Activated CD4-positive, alpha-beta T cell treated with anti-CD3 and anti-CD28 coated beads, Interleukin-10, Interleukin-2, amounts not matched to agents 100 ng/mL and 50 ng/mL, durations not matched to agents 16 hours and 8 hours (primary cell): ENCODE results near the gene RRP8.

Experiments
- DNase-seq: peaks from one replicate; pipeline ENCODE4 v3.0.0-alpha.2; 2020

Gene RRP8

DNA sequence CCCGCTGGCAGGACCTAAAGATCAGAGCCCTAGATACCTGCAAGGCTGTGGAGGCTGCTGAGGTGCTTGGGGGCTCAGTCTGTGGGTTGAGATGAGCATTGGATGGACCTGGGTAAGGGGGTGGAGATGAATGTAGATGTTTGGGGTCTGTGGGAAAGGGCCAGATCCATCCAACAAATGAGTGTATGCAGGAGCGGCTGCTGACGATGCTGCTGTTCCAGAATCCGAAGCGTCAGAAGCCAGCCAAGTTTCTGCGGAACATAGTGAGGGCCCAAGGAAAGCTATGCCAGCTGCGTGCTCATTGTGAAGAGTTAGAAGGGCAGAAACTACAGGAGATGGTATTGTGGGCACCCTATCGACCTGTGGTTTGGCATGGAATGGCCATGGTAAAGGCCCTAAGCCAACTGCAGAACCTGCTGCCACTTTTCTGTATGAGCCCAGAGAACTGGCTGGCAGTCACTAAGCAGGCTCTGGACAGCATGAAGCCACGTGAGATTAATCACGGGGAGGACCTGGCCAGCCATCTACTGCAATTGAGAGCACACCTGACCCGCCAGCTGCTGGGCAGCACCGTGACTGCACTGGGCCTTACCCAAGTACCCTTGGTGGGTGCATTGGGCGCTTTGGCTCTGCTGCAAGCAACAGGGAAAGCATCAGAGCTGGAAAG, 36.6 kb downstream of the RRP8 start:
- no peak for DNase-seq

DNA sequence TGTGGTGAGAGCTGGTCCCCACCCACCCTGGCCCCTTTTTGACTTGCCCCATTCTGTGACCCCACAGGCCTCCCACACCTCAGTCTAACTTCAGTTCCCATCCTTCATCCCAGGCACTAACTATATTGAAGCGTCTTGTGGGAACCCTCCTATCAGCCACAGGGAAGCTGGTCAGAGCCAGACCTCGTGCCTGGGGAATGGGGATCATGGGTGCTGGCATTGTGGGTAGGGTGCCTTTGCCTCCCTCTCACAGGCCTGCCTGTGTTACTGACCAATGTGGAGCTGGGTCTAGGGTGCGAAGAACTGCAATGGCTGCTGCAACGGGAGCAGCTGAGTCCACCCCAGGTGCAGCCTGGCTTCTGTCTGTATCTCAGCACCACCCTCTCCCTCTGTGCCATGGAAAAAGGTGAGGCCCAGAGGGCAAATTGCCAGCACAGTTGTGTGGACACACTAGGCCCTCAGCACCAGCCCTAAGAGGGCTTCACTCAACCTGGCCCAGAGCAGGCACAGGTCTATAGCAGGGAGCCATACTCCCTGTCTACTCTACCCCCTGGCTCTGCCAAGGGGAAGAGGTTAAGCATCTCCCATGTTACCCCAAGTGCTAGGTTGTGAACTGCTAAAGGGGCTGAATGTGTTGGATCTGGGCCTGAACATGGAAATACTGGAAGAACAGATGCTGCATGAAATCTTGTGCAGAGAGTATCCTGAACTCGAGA, 37.3 kb downstream of the RRP8 start:
- DNase-seq: no peak

DNA sequence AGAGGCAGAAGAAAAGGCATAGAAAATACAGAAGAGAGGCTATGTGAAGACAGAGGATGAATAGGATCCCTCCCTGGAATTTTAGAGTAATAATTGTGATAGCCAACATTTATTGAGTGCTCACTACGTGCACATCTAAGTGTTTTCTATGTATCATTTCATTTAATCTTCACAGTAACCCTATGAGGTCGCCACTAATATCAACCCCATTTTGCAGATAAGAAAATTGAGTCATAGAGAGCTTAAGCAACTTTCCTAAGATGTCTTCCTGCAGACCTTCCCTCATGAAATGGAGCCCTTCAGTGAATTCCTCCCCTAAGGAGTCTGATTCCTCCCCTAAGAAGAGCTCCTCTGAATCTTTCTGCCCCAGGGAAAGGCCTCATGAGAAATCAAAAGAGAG, 38.1 kb downstream of the RRP8 start:
- DNase-seq: no peak

DNA sequence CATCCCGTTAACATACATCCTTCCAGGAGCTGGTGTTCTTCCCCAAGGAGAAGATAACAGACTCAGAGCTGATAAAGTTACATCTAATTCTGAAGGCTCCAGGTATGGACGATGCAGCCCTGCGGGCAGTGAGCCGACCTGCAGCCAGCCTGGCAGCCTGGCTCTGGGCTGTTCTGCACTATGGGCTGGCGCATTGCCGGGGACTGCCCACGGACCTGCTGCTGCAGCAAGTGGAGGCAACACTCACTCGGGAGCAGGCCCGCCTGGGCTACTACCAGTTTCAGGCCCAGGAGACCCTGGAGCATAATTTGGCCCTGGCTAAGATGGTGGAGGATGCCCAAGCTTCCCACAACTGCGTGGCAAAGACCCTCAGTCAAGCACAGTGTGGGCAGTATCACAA, 39.7 kb downstream of the RRP8 start:
- no peak for DNase-seq

DNA sequence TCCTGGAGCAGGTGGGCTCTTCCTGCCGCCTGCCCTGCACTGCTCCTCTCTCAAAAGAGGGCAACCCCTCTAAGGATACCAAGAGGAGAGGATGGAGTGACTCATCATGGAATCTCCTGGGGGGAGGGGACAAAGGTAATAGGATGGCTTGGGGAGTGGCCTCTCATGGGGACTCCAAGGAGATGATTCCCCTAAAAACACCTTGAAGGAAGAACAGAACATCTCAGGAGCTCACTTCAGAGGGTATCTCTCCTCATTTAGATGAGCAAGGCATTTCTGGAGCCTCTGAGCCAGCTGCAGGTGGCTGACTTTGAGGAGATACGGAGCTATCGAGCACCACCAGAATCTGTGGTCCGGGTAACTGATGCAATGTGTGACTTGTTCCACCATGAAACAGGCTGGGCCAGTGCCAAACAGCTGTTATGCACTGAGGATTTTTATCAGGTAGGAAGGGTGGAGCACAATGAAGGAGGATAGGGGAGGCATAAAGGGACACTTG, 40.2 kb downstream of the RRP8 start:
- DNase-seq: no peak

DNA sequence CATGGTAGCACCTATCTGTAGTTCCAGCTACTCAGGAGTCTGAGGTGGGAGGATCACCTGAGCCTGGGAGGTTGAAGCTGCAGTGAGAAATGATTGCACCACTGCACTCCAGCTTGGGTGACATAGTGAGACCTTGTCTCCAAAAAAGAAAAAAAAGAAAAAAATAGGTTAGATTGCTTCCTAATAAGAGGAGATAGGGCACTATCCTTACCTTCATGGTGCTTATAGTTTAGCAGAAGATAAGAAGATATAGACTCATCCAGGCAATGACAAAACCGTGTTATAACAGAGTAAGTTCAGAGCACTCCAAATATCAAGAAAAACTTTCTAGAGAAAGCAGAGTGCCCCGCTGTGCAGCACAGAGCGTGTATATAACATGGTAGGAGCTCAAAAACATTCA, 42.1 kb downstream of the RRP8 start:
- no peak for DNase-seq

DNA sequence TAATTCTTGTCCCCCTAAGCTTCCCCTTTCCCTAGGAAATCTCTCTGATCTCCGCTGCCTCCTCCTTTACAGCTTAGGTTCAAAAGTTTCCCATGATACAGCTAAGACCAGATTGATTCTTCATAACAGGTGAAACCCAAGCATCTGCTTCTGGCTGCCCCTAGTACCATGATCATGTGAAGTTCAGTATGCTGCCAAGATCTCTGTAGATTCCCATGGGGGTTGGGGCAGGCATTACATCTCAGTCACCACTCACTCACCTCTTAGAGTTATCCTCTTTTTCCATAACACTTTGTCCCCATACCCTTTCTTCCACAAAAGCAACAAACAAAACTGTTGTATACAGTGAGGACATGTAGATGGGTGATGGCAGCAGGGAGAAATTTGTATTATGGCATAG, 44.0 kb downstream of the RRP8 start:
- no peak for DNase-seq

DNA sequence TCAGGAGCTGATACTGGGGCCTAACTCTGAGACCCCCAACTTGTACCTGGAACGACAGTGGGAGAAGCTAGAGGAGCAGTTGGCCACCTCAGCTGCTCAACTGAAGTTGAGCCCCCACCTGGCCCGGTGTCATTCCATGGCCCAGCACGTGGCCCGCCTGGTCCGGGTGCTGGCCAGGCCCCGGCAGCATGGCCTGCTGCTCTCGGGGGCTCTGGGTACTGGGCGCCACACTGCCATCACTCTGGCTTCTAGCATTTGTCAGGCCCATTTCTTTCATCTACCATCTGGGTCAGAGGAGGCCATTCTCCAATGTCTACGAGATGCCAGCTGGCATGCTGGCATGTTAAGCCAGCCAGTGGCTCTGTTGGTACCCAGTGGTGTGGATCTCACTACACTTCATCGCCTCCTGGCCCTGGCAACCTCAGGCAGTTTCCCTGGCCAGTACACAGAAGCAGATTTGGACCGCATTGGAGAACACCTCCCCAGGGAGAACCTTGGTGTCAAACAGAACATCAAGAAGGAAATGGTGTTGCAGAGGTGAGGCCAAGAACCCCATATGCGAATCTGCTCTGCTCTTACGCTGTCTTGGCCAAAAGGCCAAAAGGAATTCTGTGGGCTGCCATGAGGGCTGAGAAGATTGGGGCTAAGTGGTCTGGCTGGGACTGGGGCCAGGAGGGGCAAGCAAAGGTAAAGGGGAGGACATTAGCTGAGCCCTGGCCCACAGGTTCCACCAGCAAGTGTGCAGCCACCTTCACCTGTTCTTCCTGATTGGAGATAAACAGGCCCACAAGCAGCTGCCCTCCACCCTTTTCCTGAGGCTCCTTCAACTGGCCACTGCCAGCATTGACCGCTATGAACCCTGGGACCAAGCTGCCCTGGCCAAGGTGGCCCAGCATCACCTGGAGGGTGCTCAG, 45.4 kb downstream of the RRP8 start:
- DNase-seq: no peak

GRCh38 chr11:6557063-6557462, 46.4 kb downstream of the RRP8 start:
- DNase-seq: no peak

GRCh38 chr11:6556139-6556949, 47.1 kb downstream of the RRP8 start:
- no peak for DNase-seq

DNA sequence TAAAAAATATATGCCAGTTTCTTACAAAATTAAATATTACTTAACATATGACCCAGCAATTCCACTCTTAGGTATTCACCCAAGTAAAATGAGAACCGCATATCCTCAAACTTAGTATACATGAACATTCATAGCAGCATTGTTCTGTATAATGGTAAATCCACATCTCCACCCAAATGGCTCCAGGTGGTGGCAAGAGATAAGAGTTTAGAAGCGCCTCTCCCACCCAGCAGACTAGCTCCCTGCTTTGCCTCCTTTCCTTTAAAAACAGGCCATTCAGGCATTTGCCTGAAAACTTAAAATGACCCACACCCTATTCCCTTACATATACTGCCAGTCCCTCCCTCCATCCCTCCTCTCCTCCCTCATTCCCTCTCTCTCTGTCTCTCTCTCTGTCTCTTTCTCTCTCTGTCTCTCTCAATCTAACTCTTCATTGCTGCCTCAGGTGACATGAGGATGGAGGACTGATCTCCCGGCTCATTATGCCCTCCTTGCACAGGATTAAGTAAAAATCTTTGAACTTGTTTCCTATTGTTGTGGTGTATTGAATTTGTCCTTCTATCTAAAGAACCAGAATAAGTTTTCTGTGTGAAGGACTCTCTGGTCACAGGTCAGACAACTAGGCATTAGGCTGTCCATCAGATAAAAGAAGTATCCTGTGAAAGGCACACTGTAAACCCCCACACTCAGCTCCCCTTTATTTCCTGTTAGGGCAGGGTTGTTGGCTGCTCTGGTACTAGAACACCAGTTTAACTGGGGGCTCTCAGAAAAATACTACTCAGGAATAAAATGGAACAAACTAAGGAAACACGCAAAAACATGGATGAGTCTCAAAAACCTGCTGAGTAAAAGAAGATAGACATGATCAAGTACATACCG, 48.3 kb downstream of the RRP8 start:
- no peak for DNase-seq

DNA sequence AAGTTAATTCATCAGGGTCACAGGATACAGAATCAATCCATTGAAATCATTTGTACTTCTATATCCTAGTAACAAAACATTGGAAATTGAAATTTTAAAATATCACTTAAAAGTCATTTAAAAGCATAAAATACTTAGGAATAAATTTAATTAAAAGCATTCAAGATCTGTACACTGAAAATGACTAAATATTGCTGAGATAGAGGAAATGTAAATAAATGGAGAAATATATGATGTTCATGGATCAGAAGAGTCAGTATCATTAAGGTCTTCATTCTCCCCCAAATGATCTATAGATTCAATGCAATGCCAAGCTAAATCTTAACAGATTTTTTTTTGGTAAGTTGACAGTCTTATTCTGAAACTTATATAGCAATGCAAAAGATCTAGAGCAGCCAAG, 49.8 kb downstream of the RRP8 start:
- DNase-seq: no peak

- no peak for DNase-seq
Observed at GRCh38 chr11:6548641-6549040, 54.8 kb downstream of the RRP8 start.

DNA sequence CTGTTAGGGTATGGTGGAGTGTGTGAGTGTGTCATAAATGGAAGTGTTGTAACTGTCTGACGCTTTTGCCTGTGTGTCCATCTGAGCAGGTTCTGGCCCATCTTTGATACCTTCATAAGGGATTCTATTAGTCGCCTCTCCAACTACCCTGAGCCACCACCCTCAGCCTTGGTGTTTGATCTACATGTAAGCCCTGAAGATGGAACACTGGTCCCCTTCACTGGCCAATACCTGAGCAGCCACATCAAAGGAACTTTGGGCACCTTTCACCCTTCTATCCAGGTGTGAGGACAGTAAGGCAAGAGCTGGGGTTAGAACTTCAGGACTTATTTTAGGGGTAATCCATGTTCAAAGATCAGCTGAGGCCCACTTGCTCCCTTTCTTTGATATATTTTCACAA, 55.3 kb downstream of the RRP8 start:
- no peak for DNase-seq

DNA sequence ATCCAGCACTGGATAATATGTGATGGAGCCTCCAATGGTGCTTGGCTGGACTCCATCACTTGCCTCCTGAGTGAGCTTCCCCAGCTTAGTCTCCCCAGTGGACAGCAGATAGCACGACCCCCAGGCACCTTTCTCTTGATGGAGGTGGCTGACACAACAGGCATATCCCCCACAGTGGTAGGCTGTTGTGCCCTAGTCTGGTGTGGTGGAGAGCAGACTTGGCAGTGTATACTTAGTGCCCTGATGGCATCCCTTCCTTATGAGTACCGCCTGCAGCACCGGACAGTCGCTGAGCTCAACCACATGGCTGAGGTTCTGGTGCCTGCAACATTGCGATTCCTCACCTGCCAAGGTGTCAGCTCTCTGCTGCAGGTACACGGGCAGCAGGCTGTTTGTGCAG, 56.2 kb downstream of the RRP8 start:
- no peak for DNase-seq

GRCh38 chr11:6546735-6547134, 56.7 kb downstream of the RRP8 start:
- no peak for DNase-seq

GRCh38 chr11:6545917-6546605, 57.4 kb downstream of the RRP8 start:
- no peak for DNase-seq
